Skeletal muscle tissue (tissue), 4 donors: ENCODE measurements around the gene SEL1L. TPM values are rescaled to one million over a fixed set of nuclear protein-coding genes. Genes with fewer than 3 reads are reported as not detected.
A peak's percentile ranks its signal among the peaks of the same experiment; 100 is the strongest.

Source experiments
- H3K27ac ChIP-seq: one replicate; pipeline ENCODE4 v1.7.0; 2013; ENCODE audit warnings: mild to moderate bottlenecking, low read depth, low read length, inconsistent platforms
- H3K27me3 ChIP-seq, 3 donors: one replicate each; pipeline ENCODE4 v1.7.0; 2013; ENCODE audit warnings: low read length in 3 of 3; ENCODE audit not compliant: control insufficient read depth in 3 of 3, insufficient read depth in 3 of 3
- H3K36me3 ChIP-seq, 3 donors: one replicate each; pipeline ENCODE4 v1.7.0; 2013; ENCODE audit warnings: low read length in 3 of 3; ENCODE audit not compliant: control insufficient read depth in 3 of 3, insufficient read depth in 3 of 3
- H3K4me1 ChIP-seq, 3 donors: one replicate each; pipeline ENCODE4 v1.7.0; 2013; ENCODE audit warnings: low read length in 3 of 3, mild to moderate bottlenecking in 3 of 3; ENCODE audit not compliant: control insufficient read depth in 3 of 3, insufficient read depth in 3 of 3
- H3K4me3 ChIP-seq, 3 donors: one replicate each; pipeline ENCODE4 v1.7.0; 2013; ENCODE audit warnings: low read length in 3 of 3
- H3K9ac ChIP-seq, 3 donors: one replicate each; pipeline ENCODE4 v1.7.0; 2013; ENCODE audit warnings: low read length in 3 of 3, mild to moderate bottlenecking in 3 of 3, moderate library complexity in 2 of 3, low read depth in 1 of 3
- H3K9me3 ChIP-seq, 3 donors: one replicate each; pipeline ENCODE4 v1.7.0; 2013; ENCODE audit warnings: low read length in 3 of 3; ENCODE audit not compliant: control insufficient read depth in 3 of 3
- total RNA-seq: library from RNA; depleted of rRNA; stranded (reverse); fragments of >200 nt; gene quantifications from one replicate; pipeline ENCODE4 v1.2.3, GENCODE V29; 2014
- donor health status: Osteomylitis.

The SEL1L gene
- 34.4 TPM for total RNA-seq

DNA sequence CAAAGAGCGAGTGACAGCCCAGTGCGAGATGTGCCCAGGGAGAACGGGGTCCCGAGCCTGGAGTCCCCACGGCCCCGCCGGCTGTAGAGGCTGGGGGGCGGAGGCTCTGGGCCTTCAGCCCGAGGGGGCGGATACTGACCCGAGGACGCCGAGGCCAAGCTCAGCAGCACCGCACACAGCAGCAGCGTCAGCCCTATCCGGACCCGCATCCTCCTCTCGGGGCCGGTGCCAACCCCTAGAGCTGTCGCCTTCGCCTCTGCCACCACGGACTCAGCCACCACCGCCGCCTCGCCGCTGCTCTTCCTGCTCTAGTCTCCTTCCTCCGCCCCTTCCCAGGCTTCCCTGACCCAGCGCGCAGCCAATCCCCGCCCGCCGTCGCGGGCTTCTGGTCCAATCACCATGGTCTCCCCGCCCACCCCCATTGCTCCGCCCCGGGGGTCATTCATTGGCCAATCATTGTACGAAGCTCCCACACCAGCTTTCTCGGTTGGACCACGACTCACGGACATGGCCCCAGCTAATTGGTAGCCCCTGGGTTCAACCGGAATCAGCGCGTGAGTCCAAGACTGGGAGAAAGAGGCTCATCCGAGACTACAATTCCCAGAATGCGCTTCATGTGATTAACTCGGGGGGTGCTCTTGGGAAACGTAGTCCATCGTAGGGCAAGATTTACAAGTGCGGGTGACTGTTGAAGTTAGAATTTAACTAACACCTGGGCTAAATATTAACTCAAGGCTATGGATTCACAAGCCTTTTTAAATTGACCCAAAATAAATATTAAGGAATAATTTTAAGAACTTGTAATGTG lies at the start of gene SEL1L:
TSS of gene SEL1L (minus strand) at position 318 of the 808 bp plus-strand sequence. CDS start at position 209, 109 bp downstream.
- H3K4me3 ChIP-seq, result peak within 1 kb of the TSS; percentile 90 to 93 (median 93)
- H3K9me3 ChIP-seq, result no peaks in the 10 kb centered on the region
- peak within 1 kb of the TSS; percentile 82 to 93 (median 91) for H3K9ac ChIP-seq
- H3K36me3 ChIP-seq, result no peaks in the 10 kb centered on the region
- H3K4me1 ChIP-seq, result peaks cover 22 to 31% (median 29%) of the 10 kb centered on the region in 3 donors
- no peaks in the 10 kb centered on the region for H3K27me3 ChIP-seq
- H3K27ac ChIP-seq, result peak within 1 kb of the TSS; percentile 72

DNA sequence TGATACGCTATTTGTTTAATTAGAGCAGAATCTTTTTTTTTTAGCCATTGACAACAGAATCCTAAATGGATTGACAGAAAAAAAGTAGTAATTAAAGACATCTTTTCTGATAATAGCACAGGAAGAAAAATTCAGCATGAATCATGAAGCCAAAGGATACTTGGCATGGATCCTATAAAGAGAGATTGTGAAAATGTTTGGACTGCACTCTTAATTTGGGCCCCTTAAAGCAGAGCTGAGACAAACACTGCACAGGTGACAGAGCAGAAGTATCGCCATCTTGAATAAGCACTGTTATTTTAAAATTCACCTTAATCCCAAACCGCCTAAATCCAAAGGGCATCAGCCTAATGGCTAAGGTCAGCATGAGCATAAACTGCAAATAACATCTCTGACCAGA lies 48.8 kb upstream of the SEL1L start:
- Histone ChIP-seq H3K36me3 (no peaks in the 10 kb centered on the region), H3K27ac (no peak overlapping the region), H3K9me3 (no peaks in the 10 kb centered on the region), H3K27me3 (no peaks in the 10 kb centered on the region), H3K9ac (no peak overlapping the region), H3K4me1 (no peaks in the 10 kb centered on the region), H3K4me3 (no peak overlapping the region)

DNA sequence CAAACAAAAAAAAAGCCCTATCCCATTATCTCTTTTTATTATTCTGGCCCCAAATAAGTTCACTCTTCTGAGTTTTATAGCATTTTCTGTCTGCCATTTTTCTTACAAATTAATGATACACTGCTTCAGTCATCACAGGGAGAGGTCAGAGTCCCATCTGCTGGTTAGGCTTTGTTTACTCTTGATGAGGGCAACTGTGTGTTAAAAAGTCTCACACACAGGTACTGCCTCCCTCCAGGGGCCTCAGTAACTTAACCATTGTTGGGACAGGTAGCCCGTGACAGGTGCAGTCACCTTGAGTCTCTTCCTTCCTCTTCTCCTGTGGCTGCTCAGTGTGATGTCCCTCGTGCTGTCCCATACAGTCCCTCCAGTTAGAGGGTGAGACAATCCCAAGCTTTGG lies 45.5 kb upstream of the SEL1L start:
- Histone ChIP-seq H3K27ac (no peak overlapping the region), H3K4me3 (no peak overlapping the region), H3K9ac (no peak overlapping the region), H3K27me3 (peaks cover 0 to 3% (median 0%) of the 10 kb centered on the region in 3 donors), H3K9me3 (no peaks in the 10 kb centered on the region), H3K4me1 (no peaks in the 10 kb centered on the region), H3K36me3 (no peaks in the 10 kb centered on the region)

DNA sequence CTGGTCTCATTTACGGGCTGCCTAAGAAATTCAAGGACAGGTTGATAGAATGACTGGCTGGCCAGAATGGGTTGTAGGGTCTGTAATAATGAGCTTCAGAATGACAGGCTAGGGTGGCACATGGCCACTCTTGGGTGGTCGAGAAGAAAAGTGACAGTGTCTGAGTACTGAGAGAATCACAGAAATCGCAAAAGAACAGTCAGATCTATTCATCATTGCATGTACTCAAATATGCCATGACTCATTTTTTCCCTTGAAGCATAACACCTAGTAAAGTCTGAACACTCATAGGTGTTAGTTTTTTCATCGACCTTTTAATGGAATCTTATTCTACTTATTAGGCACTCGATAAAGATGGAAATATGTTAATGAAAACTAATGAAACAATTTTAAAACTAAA lies 37.8 kb upstream of the SEL1L start:
- Histone ChIP-seq H3K4me3 (no peak overlapping the region), H3K27me3 (peaks cover 0 to 3% (median 3%) of the 10 kb centered on the region in 3 donors), H3K36me3 (no peaks in the 10 kb centered on the region), H3K9me3 (no peaks in the 10 kb centered on the region), H3K4me1 (no peaks in the 10 kb centered on the region), H3K27ac (no peak overlapping the region), H3K9ac (no peak overlapping the region)

DNA sequence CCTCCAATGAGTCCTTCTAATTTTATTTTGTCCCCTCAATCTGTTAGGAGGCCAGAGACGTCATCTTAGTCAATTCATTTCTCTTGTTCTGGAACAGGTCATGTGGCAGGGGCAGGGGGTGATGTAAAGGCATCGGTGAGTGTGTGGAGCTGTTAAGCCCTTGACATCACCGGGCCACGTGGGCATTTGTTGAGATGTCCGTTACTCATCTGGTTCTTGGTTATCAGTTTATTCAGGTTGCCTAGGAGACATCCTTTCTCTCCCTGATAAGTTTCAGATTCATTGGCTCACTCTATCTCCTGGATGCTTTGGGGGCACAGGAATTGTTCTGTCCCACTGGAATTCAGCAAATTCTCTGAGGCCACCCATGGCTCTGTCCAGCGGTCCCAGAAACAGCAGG lies 33.6 kb upstream of the SEL1L start:
- Histone ChIP-seq H3K9me3 (no peaks in the 10 kb centered on the region), H3K36me3 (no peaks in the 10 kb centered on the region), H3K4me1 (no peaks in the 10 kb centered on the region), H3K27ac (no peak overlapping the region), H3K4me3 (no peak overlapping the region), H3K27me3 (peaks cover 0 to 3% (median 0%) of the 10 kb centered on the region in 3 donors), H3K9ac (no peak overlapping the region)

DNA sequence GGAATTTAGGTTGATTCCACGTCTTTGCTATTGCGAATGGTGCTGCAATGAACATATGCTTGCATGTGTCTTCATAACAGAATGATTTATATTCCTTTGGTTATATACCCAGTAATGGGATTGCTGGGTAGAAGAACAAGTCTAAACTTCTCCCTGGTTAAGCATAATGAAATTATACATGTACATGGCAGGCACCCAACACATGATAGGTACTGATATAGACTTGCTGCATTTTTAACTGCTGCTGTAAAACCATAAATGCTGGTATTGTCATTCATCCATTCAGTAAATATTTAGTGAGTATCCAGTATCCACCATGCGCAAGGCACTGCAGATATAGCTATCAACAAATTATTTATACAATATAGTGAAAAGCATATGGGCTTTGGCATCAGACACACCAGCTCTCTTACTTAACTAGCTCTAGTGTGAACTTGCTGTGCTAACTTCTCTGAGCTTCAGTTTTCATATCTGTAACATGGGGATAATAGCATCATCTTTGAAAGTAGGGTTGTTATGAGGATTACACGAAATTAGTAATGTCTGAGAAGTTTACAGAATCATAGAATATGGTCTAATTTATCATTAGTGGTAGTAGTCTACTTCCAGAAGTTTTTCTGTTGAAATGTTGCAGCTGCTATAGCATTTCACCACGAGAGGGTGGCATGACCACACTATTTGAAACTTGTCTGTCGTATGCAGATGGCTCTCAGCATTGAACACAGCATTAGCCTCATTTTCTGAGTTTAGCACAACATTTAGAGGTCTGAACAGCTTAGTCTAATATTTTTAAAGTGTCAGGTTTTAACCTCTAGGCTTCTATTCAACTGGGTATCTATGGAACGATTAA lies 32.0 kb upstream of the SEL1L start:
- Histone ChIP-seq H3K9ac (no peak overlapping the region), H3K4me3 (no peak overlapping the region), H3K4me1 (no peaks in the 10 kb centered on the region), H3K9me3 (no peaks in the 10 kb centered on the region), H3K27me3 (peaks cover 0 to 3% (median 0%) of the 10 kb centered on the region in 3 donors), H3K27ac (no peak overlapping the region), H3K36me3 (no peaks in the 10 kb centered on the region)

DNA sequence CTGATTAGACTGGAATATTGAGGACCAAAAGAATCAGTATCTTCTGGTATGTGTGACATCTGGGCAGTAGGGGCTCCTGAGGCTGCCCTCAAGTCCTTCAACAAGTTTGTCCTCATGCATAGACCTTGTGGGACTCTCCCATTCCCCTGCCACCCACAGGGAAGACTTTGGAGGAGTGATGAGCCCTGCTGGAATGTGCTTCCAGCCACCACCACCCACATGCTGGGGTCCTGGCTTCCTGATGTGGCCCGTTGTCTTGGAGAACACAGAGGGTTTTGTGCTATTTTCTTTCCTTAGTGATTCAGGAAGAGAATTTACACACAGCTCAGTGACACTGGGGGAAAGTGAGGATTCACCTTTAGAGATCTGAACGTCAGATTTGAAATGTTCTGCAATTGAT lies 29.2 kb upstream of the SEL1L start:
- Histone ChIP-seq H3K4me1 (no peaks in the 10 kb centered on the region), H3K27ac (no peak overlapping the region), H3K36me3 (no peaks in the 10 kb centered on the region), H3K9ac (no peak overlapping the region), H3K27me3 (no peaks in the 10 kb centered on the region), H3K4me3 (no peak overlapping the region), H3K9me3 (no peaks in the 10 kb centered on the region)

DNA sequence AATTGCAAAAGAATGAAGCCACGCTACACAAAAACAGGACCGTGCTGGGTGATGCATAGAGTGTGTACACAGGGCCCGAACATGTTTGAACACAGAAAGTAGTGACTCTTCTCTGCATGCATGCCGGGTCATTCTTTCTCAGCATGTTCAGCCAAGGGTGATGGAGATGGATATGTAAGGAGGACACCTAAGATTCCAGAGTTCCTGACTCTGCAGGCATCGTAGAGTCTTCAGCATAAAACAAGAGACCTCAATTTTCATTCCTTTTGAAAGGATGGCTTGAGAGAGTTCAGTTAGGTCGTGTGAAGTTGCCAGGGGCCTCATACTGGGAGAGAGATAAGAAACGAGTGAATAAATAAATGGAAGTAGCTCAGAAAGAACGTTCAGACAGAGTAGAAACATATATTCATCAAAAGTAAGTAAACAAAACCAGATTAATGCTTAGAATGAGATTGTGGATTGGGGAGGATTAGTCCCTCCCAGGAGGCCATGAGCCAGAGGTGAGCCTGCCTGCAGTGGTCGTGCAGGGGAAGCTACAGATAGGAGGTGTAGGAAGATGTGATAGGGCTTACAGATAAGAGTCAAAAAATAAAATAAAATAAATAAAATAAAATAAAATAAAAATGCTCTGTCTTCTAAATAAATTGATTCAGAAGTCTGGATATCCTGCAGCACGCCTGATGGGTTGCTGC lies 27.6 kb upstream of the SEL1L start:
- Histone ChIP-seq H3K27me3 (no peaks in the 10 kb centered on the region), H3K27ac (no peak overlapping the region), H3K4me1 (no peaks in the 10 kb centered on the region), H3K4me3 (no peak overlapping the region), H3K9me3 (no peaks in the 10 kb centered on the region), H3K36me3 (no peaks in the 10 kb centered on the region), H3K9ac (no peak overlapping the region)

DNA sequence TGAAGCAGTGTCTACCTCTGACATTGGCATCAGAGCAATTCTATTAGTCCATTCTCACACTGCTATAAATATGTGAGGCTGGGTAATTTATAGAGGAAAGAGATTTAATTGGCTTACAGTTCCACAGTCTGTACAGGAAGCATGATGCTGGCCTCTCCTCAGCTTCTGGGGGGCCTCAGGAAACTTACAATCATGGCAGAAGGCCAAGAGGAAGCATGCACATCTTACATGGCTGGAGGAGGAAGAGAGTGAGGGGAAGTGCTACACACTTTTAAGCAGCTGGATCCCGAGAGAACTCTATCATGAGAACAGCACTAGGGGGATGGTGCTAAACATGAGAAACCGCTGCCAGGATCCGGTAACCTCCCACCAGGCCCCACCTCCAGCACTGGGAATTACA lies 25.7 kb upstream of the SEL1L start:
- Histone ChIP-seq H3K9ac (no peak overlapping the region), H3K27ac (no peak overlapping the region), H3K9me3 (no peaks in the 10 kb centered on the region), H3K4me1 (no peaks in the 10 kb centered on the region), H3K36me3 (no peaks in the 10 kb centered on the region), H3K27me3 (no peaks in the 10 kb centered on the region), H3K4me3 (no peak overlapping the region)
